Measurements from ENCODE around the gene GALNT2.

DNA sequence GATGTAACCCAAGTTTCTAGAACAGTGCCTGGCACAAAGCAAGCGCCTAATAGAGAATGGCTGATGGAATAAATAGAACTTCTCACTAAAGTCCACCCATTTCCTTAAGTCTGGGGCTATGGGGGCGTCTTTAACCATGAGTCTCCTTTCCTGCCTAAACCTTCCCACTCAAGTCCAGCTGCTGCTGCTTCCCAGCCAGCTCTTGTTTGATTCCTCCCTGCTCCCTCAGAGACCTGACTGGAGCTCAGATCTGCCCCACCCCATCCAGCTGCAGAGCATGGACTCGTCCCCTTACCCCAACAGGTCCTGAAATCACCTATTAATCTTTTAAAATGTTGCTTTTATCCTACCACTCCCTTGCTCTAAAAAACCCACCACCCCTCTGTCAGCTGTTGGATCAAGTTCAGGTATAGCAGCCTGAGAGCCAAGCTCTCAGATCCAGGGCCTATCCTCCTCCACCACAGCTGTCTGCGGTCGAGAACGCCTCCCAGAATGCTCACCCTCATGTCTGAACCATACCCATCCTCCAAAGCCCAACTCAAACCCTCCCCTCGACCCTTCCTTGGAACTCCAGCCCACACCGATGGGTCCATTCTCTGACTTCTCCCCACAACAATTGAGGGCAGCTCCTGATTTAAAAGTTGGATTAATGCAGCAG is 12.8 kb upstream of the GALNT2 start:
- TF ChIP-seq CTCF (IDR thresholded peaks at IDR 0.05 in 2 of 3, conservative IDR thresholded peaks at IDR 0.05 in 1 of 3; ENCODE audit: control insufficient read depth in 2 of 3, extremely low read depth in 1 of 3, insufficient read depth in 1 of 3, low read depth in 3 of 3, low read length in 3 of 3): no peak
- TF ChIP-seq POLR2A (IDR thresholded peaks at IDR 0.05; ENCODE audit: low read depth, low read length): no peak
- no peak for TF ChIP-seq LARP7 (IDR thresholded peaks at IDR 0.05)
- no peak for TF ChIP-seq EP300 (IDR thresholded peaks at IDR 0.05; ENCODE audit: borderline replicate concordance in 1 of 2, control insufficient read depth in 1 of 2, low read depth in 2 of 2, low read length in 2 of 2)
- no peak for TF ChIP-seq EZH2 (IDR thresholded peaks at IDR 0.05; ENCODE audit: borderline replicate concordance, control insufficient read depth, low read depth, low read length)
- TF ChIP-seq BHLHE40 (IDR thresholded peaks at IDR 0.05; ENCODE audit: borderline replicate concordance in 1 of 2, low read depth in 2 of 2, low read length in 1 of 2): no peak
- TF ChIP-seq ELK1 (IDR thresholded peaks at IDR 0.05; ENCODE audit: low read depth, low read length): no peak
- no peak for TF ChIP-seq CEBPB (IDR thresholded peaks at IDR 0.05; ENCODE audit: borderline replicate concordance in 1 of 2, low read depth in 2 of 2, low read length in 2 of 2)
